Memory B cell (primary cell): ENCODE data around the gene HOXB6.

Source experiments
- ATAC-seq: fragments of 150-1000 bp; cut with Tn5 transposase; 2 replicates; pipeline ENCODE4 v1.10.0; 2021; ENCODE audit warnings: low read depth, mild to moderate bottlenecking, moderate library complexity
- DNase-seq, 2 donors: peaks; one replicate each; pipeline ENCODE4 v3.0.0; 2022; ENCODE audit warnings: low spot score in 2 of 2
- H3K27ac Mint-ChIP-seq: one replicate; pipeline ENCODE4 v1.8.0; 2022; ENCODE audit warnings: mild to moderate bottlenecking, moderate library complexity, mixed read lengths
- H3K27me3 Mint-ChIP-seq: one replicate; pipeline ENCODE4 v1.8.0; 2022; ENCODE audit warnings: mixed read lengths
- H3K36me3 Mint-ChIP-seq: one replicate; pipeline ENCODE4 v1.8.0; 2022; ENCODE audit warnings: mild to moderate bottlenecking, mixed read lengths
- H3K4me1 Mint-ChIP-seq: one replicate; pipeline ENCODE4 v1.8.0; 2022; ENCODE audit warnings: mixed read lengths
- H3K4me3 Mint-ChIP-seq: one replicate; pipeline ENCODE4 v1.8.0; 2022; ENCODE audit warnings: mild to moderate bottlenecking, moderate library complexity, mixed read lengths
- H3K9me3 Mint-ChIP-seq: one replicate; pipeline ENCODE4 v1.8.0; 2022; ENCODE audit warnings: mixed read lengths

HOXB6 gene

DNA sequence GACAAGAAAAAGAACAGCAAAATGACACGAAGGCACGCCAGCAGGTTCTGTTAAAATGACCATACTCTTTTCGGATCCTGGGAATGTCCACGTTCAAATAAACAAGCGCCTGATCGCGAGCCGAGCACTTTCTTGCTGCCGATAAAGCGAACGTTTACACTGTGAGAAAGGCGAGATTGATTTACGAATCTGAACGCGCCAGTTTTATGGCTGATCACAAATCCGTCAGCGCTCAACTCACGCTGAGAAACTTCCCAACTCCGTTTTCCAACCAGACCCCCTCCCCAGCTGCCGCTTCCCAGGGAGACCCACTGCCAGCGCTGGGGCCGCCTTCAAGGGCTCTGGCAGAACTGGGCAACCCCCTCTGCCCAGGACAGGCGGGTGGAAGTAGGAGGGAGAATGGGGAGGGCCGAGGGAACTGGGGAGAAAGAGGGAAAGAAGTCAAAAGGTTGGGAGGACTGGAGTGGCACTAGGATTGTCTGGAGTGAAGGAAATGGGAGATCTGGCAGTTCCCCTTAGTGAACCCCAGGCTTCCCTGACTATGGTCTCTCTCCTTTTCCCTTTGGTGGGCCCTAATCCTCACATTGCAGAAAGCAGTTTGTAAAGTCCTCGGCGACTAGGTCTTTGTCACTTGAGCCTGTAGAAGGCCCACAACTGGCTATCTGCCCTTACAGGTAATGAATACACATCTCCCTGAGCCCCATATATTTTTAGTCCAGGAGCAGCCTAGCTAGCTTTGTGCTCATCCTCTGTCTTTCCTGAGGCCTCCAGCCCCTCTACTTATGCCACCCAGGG lies 33.6 kb downstream of the HOXB6 start:
- H3K4me3 Mint-ChIP-seq: no peak overlapping the region

GRCh38 chr17:48570325-48571023 lies 34.3 kb downstream of the HOXB6 start:
- Mint-ChIP-seq H3K27ac (no peak overlapping the region), H3K4me3 (no peak overlapping the region), H3K27me3 (peaks cover 6% of the 10 kb centered on the region), H3K4me1 (peaks cover 3% of the 10 kb centered on the region), H3K36me3 (no peaks in the 10 kb centered on the region), H3K9me3 (no peaks in the 10 kb centered on the region)
- DNase-seq (no peak), ATAC-seq (no peak)

More for the DNA sequence above, 33.6 kb downstream of the HOXB6 start:
- no peaks in the 10 kb centered on the region for H3K36me3 Mint-ChIP-seq
- ATAC-seq (no peak), DNase-seq (no peak)
- peaks cover 8% of the 10 kb centered on the region for H3K27me3 Mint-ChIP-seq
- peaks cover 3% of the 10 kb centered on the region for H3K4me1 Mint-ChIP-seq
- H3K9me3 Mint-ChIP-seq: no peaks in the 10 kb centered on the region
- no peak overlapping the region for H3K27ac Mint-ChIP-seq

- H3K9me3 Mint-ChIP-seq: no peaks in the 10 kb centered on the region
- ATAC-seq: no peak
- H3K36me3 Mint-ChIP-seq: no peaks in the 10 kb centered on the region
- peaks cover 6% of the 10 kb centered on the region for H3K27me3 Mint-ChIP-seq
- DNase-seq: no peak
- H3K27ac Mint-ChIP-seq: no peak overlapping the region
- no peak overlapping the region for H3K4me3 Mint-ChIP-seq
- peaks cover 3% of the 10 kb centered on the region for H3K4me1 Mint-ChIP-seq
These were observed 35.0 kb downstream of the HOXB6 start for GRCh38 chr17:48569674-48570324.

GRCh38 chr17:48569240-48569582 lies 35.6 kb downstream of the HOXB6 start:
- H3K36me3 Mint-ChIP-seq: no peaks in the 10 kb centered on the region
- ATAC-seq (no peak), DNase-seq (no peak)
- H3K27ac Mint-ChIP-seq: no peak overlapping the region
- H3K4me3 Mint-ChIP-seq: no peak overlapping the region
- no peaks in the 10 kb centered on the region for H3K9me3 Mint-ChIP-seq
- peaks cover 6% of the 10 kb centered on the region for H3K27me3 Mint-ChIP-seq
- peaks cover 3% of the 10 kb centered on the region for H3K4me1 Mint-ChIP-seq

- Mint-ChIP-seq H3K27ac (no peak overlapping the region), H3K4me3 (no peak overlapping the region), H3K4me1 (peaks cover 3% of the 10 kb centered on the region), H3K27me3 (peaks cover 9% of the 10 kb centered on the region), H3K9me3 (no peaks in the 10 kb centered on the region), H3K36me3 (no peaks in the 10 kb centered on the region)
- no peak for ATAC-seq
- no peak for DNase-seq
These were observed 36.1 kb downstream of the HOXB6 start for GRCh38 chr17:48568499-48569239.

DNA sequence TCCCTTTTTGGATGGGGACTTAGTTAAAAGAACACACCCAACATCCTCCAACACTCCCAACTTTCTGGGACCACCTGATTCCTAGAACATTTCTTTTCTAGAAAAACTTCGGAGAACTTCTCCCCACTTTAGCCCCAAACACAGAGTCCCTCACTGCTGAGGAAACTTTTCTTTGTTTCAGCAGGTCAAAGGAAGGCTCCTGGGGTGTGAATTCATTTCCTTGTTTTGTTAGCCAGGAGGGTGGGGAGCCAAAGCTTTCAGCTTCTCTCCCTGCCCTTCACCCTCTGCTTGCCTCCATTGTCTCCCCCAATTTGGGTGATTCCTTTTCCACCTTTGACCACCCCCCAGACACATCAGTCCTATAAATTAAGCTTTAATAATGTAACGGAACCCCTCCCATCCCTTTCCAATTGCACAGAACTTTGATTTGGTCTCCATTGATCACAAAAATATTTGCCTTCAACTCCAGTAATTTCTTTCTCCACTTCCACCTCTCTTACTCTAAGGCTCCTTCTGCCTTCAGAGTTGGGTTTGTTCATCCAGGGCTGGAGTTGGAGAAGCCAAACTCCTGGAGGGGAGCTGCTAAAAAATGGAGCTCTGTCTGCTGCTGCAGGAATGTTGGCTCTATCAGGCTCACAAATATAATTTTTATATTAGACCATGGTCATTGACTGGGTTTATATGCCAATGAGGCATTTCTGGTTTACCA lies 37.0 kb downstream of the HOXB6 start:
- Mint-ChIP-seq H3K36me3 (no peaks in the 10 kb centered on the region), H3K27ac (no peak overlapping the region), H3K27me3 (peaks cover 10% of the 10 kb centered on the region), H3K4me3 (no peak overlapping the region), H3K9me3 (no peaks in the 10 kb centered on the region), H3K4me1 (peaks cover 3% of the 10 kb centered on the region)
- DNase-seq: no peak
- ATAC-seq: no peak

DNA sequence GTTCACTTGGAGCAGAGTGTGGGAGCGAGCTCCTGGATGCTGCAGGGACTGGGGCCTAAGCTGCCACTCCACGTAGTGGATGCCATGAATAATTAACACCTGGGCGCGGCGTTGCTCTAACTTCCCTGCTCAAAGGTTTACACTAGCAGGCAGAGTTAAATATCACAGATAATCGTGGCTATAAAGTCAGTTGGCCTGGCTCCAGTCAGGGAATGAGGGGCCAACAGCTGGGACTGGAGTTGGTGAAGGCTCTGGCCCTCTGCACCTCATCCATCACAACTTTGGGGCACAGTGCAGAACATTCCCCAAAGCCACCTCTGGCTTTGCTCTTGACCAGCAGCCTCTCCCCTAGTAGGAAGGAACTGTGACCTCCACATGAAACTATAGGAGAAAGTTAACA lies 37.6 kb downstream of the HOXB6 start:
- H3K27ac Mint-ChIP-seq: no peak overlapping the region
- peaks cover 10% of the 10 kb centered on the region for H3K27me3 Mint-ChIP-seq
- H3K9me3 Mint-ChIP-seq: no peaks in the 10 kb centered on the region
- ATAC-seq (no peak), DNase-seq (no peak)
- no peaks in the 10 kb centered on the region for H3K36me3 Mint-ChIP-seq
- peaks cover 3% of the 10 kb centered on the region for H3K4me1 Mint-ChIP-seq
- no peak overlapping the region for H3K4me3 Mint-ChIP-seq

- ATAC-seq: no peak
- Mint-ChIP-seq H3K27ac (no peak overlapping the region), H3K27me3 (peaks cover 10% of the 10 kb centered on the region), H3K4me1 (peaks cover 3% of the 10 kb centered on the region), H3K4me3 (no peak overlapping the region), H3K36me3 (no peaks in the 10 kb centered on the region), H3K9me3 (no peaks in the 10 kb centered on the region)
- no peak for DNase-seq
These were observed 38.1 kb downstream of the HOXB6 start for GRCh38 chr17:48566717-48567116.

GRCh38 chr17:48565925-48566710 lies 38.7 kb downstream of the HOXB6 start:
- no peak for ATAC-seq
- Mint-ChIP-seq H3K27ac (no peak overlapping the region), H3K9me3 (no peaks in the 10 kb centered on the region), H3K4me1 (peaks cover 3% of the 10 kb centered on the region), H3K27me3 (peaks cover 13% of the 10 kb centered on the region), H3K36me3 (no peaks in the 10 kb centered on the region), H3K4me3 (no peak overlapping the region)
- no peak for DNase-seq

DNA sequence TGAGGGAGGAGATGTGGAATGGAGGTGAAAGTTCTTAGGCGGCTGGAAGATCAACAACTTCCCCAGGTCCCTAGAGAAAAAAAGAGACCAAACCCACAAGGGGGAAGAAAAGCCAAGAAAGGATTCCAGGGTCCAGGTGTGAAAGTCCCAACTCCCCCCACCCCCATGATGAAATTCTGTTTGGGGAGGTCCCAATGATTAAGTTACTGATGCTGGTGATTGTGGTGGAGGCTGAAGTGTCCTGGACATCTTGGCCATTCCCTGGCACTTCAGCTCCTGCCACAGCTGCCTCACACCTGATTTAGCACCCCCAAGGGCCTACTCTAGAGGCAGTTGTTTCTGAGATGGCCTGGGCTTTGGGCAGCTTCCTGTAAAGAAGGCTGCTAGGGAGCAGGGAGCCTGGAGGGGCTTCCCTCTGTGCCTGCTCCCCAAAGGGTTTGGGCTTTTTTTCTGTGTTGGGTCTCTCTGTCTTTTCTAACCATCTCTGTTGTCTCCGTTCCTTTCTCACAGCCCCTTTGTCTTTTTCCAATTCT lies 39.7 kb downstream of the HOXB6 start:
- Mint-ChIP-seq H3K36me3 (no peaks in the 10 kb centered on the region), H3K4me1 (peaks cover 3% of the 10 kb centered on the region), H3K27ac (no peak overlapping the region), H3K27me3 (peaks cover 15% of the 10 kb centered on the region), H3K9me3 (no peaks in the 10 kb centered on the region), H3K4me3 (no peak overlapping the region)
- no peak for ATAC-seq
- no peak for DNase-seq

DNA sequence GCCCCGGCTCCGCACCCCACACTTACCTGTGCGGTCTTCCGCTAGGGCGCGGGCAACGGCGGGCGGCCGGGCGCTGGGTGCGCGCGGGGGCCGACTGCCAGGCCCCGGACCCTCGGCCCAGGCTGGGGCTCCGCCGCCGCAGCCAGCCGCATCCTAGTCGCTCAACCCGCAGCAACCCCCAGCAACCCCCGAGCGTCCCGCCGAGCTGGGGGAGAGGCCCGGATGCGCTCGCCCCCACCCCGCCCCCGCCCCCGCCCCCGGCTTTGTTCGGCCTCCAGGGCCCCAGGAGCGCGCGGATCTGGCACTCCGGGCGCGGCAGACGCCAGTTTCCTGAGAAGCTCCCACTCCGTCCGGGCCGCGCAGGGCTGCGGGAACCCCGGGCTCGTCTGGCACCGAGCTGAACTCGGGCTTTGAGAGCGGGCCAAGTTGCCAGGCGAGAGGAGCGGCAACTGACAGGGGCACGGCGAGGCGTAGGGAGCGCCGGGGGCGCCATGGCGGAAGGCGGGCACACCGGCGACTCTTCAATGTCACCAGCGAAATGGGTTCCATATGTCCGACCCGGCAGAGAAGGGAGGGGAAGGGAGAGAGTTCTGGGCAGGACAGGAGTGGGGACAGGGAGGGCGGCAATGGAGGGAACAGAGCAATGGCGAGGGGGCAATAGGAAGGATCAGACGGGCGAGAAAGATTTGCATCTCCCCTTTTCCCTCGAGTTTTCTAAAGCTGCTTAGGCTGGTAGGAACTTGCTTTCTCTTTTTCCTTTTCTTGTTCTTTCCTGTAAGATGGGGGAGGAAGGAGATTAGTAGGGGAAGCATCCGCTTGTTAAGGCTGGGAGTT lies 40.4 kb downstream of the HOXB6 start:
- Mint-ChIP-seq H3K4me3 (peak overlapping the region; percentile 28), H3K27me3 (peaks cover 16% of the 10 kb centered on the region), H3K9me3 (no peaks in the 10 kb centered on the region), H3K36me3 (no peaks in the 10 kb centered on the region), H3K4me1 (peaks cover 3% of the 10 kb centered on the region), H3K27ac (no peak overlapping the region)
- ATAC-seq (no peak), DNase-seq (no peak)

DNA sequence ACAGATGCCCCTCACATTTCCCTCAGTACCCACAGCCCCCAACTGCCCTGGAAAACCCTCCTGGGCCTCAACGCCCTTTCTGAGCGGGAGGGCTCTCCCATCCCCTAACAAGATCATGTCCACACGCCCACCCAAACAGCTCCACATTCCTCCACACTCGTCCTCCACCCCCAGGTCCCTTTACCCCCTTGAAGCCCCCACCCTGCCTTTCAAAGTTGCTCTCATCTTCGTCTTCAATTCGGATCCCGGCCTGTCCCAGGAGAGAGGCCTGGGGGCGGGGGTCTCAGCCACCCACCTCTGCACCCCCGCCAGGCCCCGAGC lies 41.0 kb downstream of the HOXB6 start:
- DNase-seq (no peak), ATAC-seq (no peak)
- Mint-ChIP-seq H3K27me3 (peaks cover 15% of the 10 kb centered on the region), H3K9me3 (no peaks in the 10 kb centered on the region), H3K4me3 (no peak overlapping the region), H3K36me3 (no peaks in the 10 kb centered on the region), H3K27ac (no peak overlapping the region), H3K4me1 (peaks cover 3% of the 10 kb centered on the region)
